Vagina (tissue), 2 donors: ENCODE data around the gene PLD1.

ENCODE experiments used
- CTCF ChIP-seq, 3 experiments: fragments of 450-650 bp in 2 of 3; fragments of 200-600 bp in 1 of 3; sonication (generic) in 1 of 3; IDR thresholded peaks; one replicate each; pipeline ENCODE4 v1.5.1; 2017 to 2019; ENCODE audit warnings: antibody characterized with exemption in 3 of 3, mild to moderate bottlenecking in 2 of 3, moderate library complexity in 2 of 3
- POLR2A ChIP-seq, 2 donors: fragments of 450-650 bp; IDR thresholded peaks; one replicate each; pipeline ENCODE4 v1.6.1; 2017; ENCODE audit warnings: antibody characterized with exemption in 2 of 2, mild to moderate bottlenecking in 2 of 2, moderate library complexity in 2 of 2
- POLR2AphosphoS5 ChIP-seq, 2 donors: sonication (generic); formaldehyde crosslinking; IDR thresholded peaks; one replicate each; pipeline ENCODE4 v1.9.0; 2017; ENCODE audit warnings: antibody characterized with exemption in 2 of 2, mild to moderate bottlenecking in 2 of 2, low read depth in 1 of 2; ENCODE audit not compliant: insufficient read depth in 1 of 2

GRCh38 chr3:171614318-171614921 is 195.9 kb downstream of the PLD1 start:
- TF ChIP-seq POLR2A (IDR thresholded peaks at IDR 0.05) = no peak
- TF ChIP-seq CTCF (IDR thresholded peaks at IDR 0.05) = peak in 2 of 3 experiments; percentile 32 to 39
- TF ChIP-seq POLR2AphosphoS5 (IDR thresholded peaks at IDR 0.05; ENCODE audit: insufficient read depth in 1 of 2, low read depth in 1 of 2) = no peak
